NCI-H146 treated with DMSO at 0.1 percent for 48 hours (cell line): Measurements from ENCODE around the gene KRTAP12-1.
A peak's percentile ranks its signal among the peaks of the same experiment; 100 is the strongest.

Source experiments
- DNase-seq: peaks from one replicate; lab custom pipeline; 2025; ENCODE audit not compliant: unreplicated experiment; lab: John Stamatoyannopoulos, UW

Gene KRTAP12-1, protein sequence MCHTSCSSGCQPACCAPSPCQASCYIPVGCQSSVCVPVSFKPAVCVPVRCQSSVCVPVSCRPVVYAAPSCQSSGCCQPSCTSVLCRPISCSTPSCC

DNA sequence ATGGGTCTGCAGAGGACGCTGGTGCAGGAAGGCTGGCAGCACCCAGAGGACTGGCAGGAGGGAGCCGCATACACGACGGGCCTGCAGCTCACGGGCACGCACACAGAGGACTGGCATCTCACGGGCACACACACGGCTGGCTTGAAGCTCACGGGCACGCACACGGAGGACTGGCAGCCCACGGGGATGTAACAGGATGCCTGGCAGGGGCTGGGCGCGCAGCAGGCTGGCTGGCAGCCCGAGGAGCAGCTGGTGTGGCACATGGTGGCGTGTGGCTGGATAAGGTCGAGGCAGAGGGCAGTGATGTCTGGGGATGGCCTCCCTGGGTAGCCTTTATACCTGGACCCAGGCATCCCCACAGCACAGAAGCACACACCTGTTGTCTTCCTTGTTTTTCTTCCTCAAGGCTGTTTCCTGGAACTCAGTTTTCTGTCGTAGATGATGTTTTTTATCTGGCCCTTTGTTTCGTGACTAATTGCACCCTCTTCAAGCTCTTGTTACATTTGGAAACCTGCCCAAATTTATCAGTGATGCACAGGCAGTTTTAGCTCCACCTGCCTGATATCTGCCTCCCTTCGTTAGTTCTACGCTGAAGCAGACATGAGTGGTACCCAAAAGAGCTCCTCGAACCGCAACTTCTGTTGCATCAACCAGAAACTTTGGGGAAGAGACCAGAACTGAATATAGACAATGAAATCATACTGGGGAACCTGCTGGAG, at the start of gene KRTAP12-1:
Gene KRTAP12-1, minus strand, starts transcription at position 303 of the 719 bp plus-strand sequence. Its CDS starts 40 bp downstream, at position 263.
- DNase-seq = peak; percentile 81

DNA sequence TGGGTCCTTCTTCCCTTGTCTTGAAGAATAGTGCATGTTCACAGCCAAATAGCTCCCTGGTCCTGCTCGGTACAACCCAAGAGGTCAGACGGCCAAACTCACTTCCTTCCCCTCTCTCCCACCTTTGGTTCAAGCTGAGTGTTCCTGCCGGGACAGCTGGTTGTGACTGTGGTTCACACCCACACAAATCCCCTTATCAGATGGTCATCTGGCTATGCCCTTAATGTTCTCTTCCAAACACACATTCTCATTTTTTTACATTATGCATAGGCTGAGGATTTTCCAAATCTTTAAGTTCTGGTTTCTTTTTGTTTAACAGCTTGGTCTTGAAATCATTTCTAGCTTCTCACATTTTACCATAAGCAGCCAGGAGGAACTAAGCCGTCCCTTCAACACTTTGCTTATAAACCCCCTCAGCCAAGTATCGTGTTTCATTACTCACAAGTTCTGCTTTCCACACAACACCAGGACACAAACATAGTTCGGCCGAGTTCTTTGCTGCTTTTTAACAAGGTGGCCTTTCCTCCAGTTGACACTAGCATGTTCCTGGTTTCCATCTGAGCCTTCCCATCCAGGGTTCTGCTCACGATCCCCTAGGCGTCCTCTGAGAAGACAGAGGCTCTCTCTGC, 49.1 kb upstream of the KRTAP12-1 start:
- no peak for DNase-seq

DNA sequence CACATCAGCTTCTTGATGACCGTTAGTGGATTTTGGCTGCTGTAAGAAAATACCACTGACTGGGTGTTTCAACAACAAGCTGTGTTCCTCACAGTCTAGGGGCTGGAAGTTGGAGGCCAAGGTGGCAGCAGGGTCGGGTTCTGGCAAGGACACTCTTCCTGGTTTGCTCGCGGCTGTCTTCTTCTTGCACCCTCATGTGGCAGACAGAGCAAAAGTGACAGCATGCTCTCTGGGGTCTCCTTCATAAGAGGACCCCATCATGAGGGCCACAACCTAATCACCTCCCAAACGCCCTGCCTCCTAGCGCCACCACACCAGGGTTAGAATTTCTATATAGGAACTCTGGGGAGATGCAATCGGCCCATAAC, 48.0 kb upstream of the KRTAP12-1 start:
- DNase-seq = no peak

DNA sequence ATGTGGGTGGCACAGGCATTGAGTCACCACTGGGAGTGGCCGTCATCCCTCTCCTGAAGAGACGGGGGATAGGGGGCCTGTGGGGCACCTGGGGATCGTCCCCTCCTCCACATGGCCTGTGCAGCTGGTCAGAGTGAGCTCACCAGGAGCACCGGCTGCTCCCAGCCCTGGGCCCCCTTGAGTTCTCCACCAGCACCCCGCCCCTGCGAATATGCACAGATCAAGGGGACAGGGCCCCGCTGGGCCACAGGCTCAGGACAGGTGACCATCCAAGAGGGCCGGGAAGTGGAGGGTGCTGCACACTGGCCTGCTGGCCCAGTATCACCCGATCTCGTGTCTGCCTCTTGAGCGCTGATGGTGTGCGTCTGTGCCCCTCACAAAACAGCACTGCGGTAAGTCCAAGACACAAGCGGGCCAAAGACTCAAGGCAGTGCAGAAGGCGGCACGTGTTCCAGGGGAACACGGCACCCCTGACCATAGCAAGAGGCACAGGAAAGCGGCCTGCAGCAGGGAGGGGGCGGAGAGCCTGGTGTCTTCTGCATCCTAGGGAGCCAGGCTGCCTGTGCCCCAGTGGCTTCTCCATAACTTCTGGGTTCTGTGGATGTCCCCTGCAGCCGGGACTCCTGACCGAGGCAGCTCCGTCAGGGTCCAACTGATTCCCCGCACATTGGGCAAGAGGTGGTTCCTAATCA, 47.5 kb upstream of the KRTAP12-1 start:
- DNase-seq = no peak

DNA sequence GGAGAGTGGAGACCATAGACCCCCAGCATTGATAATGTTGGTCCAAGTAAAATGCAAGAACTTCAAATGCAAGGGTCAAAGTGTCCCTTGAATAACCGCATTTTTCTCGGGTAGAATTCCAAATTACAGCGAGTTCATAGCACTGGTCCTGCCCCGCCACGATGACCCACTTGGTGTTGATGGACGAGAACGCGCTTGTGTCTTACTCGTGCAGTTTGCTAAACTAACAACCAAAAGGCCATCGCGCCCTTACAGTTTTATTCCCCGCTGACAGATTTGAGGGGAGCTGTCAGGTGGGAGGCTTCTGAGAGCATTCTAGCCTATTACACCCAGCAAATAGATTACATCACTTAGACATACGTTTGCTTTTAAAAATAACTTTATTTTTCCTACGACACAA, 46.8 kb upstream of the KRTAP12-1 start:
- DNase-seq = no peak

DNA sequence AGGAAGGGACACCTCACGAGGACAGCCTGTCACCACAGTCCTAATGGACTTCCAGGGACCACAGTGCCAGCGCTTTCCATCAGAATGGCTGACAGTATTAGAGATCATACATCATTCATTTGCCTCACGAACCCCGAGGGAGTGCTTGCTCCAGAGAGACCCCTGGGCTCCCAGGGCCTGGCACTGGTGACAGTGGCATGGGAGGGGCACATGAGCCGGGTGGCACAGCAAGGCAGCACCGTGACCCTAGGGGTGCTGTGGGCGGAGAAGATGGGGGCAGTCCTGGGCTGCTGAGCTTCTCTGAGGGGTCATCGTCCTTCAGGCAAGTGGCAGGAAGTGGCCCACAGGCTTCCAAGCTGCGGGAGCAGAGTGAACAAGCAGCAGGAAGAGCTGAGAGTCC, 45.8 kb upstream of the KRTAP12-1 start:
- no peak for DNase-seq

DNA sequence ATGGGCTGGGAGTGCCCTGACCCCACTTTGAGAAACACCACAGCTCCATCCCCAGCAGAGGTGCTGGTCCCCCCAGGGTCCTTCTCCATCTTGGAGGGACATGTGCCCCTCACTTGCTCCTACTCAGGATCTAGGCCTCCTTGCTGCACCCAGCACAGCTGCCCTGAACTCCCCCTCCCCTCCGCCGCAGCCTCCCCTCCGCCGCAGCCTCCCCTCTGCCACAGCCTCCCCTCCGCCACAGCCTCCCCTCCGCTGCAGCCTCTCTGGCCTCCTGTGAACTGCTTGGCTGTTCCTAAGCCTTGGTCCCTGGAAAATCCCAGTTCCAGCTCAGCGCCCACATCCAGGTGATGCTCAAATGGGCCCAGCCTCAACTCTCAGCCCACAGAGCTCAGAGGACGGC, 45.4 kb upstream of the KRTAP12-1 start:
- DNase-seq = no peak

DNA sequence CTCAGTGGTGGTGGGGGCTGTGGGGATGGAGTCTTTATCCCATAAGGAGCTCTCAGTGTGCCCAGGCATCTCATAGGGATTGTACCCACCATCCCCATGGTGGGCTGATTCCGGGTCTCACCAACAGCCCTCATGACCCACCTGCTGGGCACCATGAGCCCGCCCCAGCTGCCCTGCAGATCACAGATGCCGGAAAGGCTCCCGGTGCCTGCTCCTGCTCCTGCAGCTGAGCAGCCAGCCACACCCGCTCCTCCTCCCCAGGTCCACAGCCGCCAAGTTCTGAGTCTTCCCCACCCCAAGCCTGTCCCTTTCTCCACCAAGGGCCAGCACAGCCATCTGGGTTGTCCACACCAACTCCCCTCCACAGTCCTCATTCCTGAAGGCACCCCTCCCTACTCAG, 44.9 kb upstream of the KRTAP12-1 start:
- no peak for DNase-seq

DNA sequence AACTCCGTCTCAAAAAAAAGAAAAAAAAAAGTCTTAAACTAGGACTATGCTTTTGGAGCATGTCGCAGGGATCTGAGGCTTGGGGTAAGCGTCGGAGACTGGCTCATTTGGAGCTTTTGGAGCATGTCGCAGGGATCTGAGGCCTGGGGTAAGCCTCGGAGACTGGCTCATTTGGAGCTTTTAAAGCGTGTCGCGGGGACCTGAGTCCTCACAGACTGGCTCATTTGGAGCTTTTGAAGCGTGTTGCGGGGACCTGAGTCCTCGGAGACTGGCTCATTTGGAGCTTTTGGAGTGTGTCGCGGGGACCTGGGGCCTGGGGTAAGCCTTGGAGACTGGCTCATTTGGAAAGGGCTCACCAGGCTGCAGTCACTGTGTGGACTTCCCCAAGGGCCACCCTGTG, 43.0 kb upstream of the KRTAP12-1 start:
- DNase-seq = no peak

DNA sequence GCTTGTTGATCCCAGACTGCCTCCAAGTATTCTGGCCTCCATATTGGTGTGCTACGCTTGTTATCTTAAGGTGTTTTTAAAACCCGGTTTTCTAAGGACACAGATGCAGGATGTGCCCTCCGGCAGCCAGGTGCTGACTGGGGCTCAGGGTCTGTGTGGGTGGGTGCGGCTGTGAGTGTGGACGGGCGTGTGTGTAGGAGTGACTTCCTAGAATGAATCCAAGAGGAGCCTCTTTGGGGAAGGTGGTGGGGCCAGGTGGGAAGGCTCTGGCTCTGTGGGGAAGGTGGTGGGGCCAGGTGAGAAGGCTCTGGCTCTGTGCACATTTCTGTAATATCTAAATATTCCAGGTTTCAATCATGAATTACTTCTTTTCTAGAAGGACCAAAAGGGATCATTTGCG, 42.2 kb upstream of the KRTAP12-1 start:
- no peak for DNase-seq

DNA sequence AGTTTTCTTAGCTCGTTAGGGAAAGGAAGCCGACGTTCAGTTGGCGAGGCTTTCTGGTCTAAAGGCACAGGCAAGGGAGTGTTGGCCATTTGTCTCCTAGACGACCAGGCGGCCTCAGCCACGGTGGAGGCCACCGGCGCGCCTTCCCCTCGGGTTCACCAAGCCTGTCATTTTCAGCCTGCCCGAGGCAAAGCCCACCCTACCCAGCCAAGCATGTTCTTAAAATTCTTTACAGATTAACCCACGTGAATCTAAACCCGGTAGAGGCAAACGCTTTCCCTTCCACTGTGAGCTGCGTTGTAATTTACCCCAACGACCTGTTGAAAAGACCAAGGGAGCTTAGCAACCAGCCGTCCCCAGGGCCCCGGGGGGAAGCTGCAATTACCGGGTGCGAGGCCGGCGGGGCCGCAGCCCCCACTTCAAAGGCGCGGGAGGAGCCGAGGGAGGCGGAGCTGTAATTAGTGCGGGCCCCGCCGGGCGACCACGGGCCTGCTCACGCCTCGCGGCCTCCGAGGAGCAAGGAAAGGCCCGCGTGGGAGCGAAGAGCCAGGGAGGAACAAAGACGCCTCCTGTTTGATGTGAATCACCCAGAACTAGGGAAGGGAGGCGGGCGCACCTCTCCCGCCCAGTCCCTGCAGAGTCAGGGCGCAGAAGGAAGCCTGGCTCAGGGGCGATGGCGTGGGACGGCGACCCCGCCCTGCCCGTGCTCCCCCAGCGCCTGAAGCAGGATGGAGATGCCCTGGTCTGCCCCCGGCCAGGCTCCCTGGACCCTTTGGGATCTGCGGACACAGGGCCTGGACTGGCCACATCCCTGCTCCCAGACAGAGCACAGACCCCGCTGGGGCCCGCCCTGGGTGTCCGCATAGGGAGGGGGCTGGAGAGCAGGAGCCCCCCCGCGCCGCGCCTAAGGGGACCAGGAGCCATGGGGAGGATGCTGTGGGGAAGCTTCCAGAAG, 41.5 kb upstream of the KRTAP12-1 start:
- DNase-seq = peak; percentile 61

DNA sequence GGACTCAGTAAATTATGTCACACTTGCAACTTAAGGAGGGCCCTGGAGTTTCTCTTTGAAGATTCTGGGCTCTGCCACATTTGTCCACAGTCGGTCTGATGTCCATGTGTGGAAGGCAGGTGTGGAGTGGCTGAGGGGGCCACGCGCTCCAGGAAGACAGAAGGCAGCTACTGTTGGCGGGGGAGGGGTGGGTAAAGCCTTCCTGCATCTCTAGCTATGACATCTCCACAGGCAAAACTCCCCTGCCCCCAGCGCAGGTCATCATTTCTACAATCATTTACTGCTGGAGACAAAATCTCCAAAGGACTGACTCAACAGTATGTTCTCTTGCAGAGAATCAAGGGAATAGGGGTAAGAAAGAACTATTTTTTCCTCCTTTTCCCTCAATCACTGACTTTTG, 40.8 kb upstream of the KRTAP12-1 start:
- DNase-seq = peak; percentile 10

DNA sequence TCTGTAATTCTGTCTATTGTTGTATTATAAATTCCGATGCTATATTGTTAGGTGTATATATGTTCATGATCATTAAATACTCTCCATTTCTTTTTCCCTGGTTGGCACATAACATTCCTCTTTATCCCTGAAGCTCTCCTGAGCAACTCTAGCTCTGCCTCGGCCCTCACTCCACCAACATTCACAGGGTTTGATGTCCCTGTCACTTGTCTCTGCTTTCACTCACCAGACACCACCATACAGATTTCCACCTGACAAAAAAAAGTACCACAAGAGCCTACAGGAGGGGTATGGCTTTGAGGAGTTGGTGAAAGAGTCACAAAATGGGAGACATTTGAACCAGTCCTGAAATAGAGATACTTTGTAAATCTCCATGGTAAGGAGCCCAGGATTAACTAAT, 38.2 kb upstream of the KRTAP12-1 start:
- no peak for DNase-seq

DNA sequence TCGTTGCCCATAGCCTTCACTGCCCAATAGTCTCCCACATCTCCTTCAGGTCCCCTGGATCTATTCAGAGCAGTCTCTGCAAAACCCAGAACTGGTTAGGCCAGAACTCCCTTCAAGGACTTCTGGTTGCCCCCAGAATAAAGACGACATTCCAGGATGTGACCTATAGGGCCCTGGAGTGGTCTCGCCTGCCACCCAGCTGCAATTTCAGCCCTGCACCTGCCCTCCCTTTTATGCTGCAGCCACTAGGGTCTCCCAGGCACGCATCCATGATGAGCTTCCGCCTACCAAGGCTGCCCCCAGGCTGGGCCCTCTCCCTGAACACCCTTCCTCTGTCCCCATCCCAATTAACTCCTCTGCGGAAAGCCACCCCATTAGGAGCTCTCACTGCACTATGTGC, 36.6 kb upstream of the KRTAP12-1 start:
- DNase-seq = no peak

DNA sequence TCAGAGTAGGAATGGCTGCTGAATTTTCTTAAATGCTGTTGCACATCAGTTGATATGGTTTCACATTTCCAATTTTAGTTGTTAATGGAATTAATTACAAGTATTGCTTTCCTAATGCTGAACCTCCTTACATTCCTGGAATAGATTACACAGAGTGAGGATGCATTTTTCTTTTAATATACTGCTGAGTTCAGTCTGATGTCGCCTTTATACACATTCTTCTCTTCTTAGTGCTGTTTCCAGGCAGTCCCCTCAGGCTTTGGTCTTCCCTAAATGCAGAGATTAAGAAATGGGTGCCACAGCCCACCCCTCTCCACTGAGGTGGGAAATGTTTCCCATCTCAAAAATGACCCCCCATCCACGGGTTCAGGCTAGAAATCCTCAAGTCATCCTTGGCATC, 36.1 kb upstream of the KRTAP12-1 start:
- no peak for DNase-seq

DNA sequence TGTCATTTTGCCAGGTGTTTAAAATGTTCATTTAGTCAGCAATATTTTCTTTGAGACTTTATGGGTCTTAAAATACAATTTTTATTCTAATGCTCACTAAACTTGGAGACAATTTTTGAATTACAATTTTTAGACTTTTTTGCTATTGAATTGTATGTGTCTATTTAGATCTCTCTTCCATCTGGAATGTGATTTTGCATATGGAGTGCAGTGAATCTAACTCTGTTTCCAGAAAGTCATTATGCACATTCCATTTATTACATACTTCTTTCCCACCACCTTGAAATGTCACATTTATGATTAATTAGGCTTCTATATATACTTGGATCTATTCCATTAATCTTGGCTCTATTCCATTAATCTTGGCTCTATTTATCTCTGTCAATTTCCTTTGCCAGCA, 35.0 kb upstream of the KRTAP12-1 start:
- DNase-seq = no peak

DNA sequence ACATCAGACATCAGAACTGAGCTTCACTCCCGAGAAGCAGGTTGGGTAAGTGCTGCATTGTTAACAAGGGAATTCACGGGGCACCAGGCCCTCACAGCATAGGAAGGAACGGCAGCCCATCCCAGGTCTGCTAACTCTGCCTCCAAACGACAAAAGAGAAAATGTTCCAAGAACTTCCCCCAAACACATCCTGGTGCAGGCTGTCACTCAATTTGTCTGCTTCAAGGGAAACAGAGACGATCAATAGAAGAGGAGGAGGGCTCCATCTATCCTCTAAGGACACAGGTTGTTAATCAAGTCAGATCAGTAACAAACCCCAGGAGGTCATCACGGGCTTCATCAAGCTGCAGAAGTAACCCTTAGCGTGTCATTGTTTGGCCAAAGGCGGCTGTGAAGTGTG, 32.9 kb upstream of the KRTAP12-1 start:
- DNase-seq = no peak

DNA sequence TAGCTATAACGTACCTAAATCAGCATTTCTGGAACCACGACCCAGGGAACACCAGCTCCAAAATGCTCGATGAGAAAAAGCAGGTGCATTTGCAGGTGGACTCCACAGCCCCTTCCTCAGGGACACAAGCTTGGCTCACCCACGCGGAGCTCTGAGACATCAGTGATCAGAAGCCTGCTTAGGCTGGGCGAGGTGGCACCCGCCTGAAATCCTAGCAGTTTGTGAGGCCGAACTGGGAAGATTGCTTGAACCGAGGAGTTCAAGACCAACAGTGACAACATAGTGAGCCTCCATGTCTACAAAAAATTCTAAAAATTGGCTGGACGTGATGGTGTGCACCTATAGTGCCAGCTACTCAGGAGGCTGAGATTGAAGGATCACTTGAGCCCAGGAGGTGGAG, 31.9 kb upstream of the KRTAP12-1 start:
- no peak for DNase-seq

DNA sequence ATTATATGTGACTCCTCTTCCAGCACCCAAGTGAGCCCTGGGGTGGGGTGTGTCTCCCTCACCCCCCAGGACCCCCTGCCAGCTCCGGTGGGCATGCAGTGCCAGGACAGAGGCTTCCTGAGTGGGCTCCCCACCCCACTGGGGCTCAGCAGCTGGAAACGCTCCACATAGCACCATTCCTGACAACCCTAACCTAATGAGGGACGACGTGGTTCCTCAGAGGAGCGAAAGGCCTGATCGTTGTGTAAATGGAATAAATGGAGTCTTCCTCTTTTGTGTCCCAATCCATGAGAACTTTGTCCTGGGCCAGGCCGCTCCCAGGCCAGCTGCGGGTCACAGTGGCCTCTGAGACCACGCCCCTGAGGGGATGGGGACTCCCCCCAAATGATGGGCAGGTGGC, 31.2 kb upstream of the KRTAP12-1 start:
- DNase-seq = no peak

DNA sequence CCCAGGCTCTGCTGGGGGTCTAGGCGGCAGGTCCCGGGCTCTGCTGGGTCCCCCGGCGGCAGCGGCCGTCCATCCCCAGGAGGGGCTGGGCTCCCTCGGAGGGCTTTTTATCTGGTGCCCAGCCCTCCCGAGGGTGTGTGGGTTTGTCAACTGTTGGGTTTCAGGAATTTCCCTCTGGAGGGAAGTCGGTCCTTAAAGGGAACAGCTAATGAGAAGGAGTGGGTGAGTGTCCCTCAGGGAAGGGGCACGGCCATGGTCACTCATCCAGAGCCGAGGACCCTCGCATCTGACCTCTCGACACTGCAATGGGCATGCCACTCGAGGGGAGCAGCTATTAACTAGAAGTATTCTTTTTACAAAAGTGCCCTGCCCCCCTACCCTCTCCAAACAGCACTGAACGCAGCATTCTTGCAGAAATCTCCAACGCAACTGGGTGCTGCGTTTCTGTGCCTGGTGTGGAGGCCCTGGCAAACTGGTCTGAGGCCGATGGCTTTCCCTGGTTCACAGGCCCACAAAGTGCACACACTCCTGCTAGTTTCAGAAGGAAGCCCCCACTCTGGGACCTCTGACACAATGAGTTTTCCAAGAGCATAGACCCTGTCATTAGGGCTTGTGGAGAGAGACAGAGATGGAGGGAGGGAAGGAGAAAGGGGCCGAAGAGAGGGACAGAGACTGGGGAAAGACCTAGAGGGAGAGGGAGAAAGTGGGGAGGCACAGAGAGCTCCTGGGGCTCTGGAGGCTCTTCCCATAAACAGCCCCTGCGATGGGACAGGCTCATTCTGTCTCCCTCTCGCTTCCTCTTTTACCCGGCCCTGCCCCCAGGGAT, 30.5 kb upstream of the KRTAP12-1 start:
- no peak for DNase-seq
